Fibroblast of skin of back (primary cell): ENCODE results near the gene SDCCAG8.

ENCODE experiments used
- DNase-seq: peaks from one replicate; pipeline ENCODE4 v3.0.0-alpha.2; 2013

The SDCCAG8 gene

GRCh38 chr1:243488459-243489157 lies 232.8 kb downstream of the SDCCAG8 start:
- DNase-seq = no peak

- no peak for DNase-seq
These were observed 233.3 kb downstream of the SDCCAG8 start for GRCh38 chr1:243489158-243489527.

GRCh38 chr1:243489681-243490546 lies 234.1 kb downstream of the SDCCAG8 start:
- no peak for DNase-seq

GRCh38 chr1:243490748-243491686 lies 235.2 kb downstream of the SDCCAG8 start:
- DNase-seq = no peak

- no peak for DNase-seq
These were observed 237.6 kb downstream of the SDCCAG8 start for GRCh38 chr1:243493156-243494129.

GRCh38 chr1:243494741-243495431 lies 239.0 kb downstream of the SDCCAG8 start:
- peak; percentile 40 for DNase-seq

GRCh38 chr1:243495442-243496186 lies 239.8 kb downstream of the SDCCAG8 start:
- DNase-seq = no peak

- no peak for DNase-seq
These were observed 240.4 kb downstream of the SDCCAG8 start for GRCh38 chr1:243496187-243496646.

- no peak for DNase-seq
These were observed 241.0 kb downstream of the SDCCAG8 start for GRCh38 chr1:243496806-243497205.

GRCh38 chr1:243497939-243498681 lies 242.3 kb downstream of the SDCCAG8 start:
- no peak for DNase-seq

- DNase-seq = no peak
These were observed 243.4 kb downstream of the SDCCAG8 start for GRCh38 chr1:243499248-243499647.

GRCh38 chr1:243499711-243500110 lies 243.9 kb downstream of the SDCCAG8 start:
- no peak for DNase-seq

- DNase-seq = no peak
These were observed 244.7 kb downstream of the SDCCAG8 start for GRCh38 chr1:243500512-243500911.

- peak; percentile 30 for DNase-seq
These were observed 245.2 kb downstream of the SDCCAG8 start for GRCh38 chr1:243501002-243501401.

- no peak for DNase-seq
These were observed 247.3 kb downstream of the SDCCAG8 start for GRCh38 chr1:243503155-243503554.

- DNase-seq = no peak
These were observed 250.3 kb downstream of the SDCCAG8 start for GRCh38 chr1:243505986-243506689.

- no peak for DNase-seq
These were observed 251.3 kb downstream of the SDCCAG8 start for GRCh38 chr1:243507001-243507671.
